Prostate gland (tissue), 2 donors: ENCODE results near the gene NOTCH4. TPM values are rescaled to one million over a fixed set of nuclear protein-coding genes. Genes with fewer than 3 reads are reported as not detected.

Source experiments
- DNase-seq: peaks from one replicate; pipeline ENCODE4 v3.0.0-alpha.2; 2019; ENCODE audit warnings: low spot score
- H3K27ac ChIP-seq, 2 donors: fragments of 200-600 bp; sonication (generic); 2 replicates each; pipeline ENCODE4 v1.5.1; 2017 to 2019
- H3K27me3 ChIP-seq: fragments of 200-600 bp; sonication (generic); replicated peaks from 2 replicates; pipeline ENCODE4 v1.5.1; 2019; ENCODE audit not compliant: insufficient read depth
- H3K36me3 ChIP-seq, 2 donors: fragments of 200-600 bp; sonication (generic); 1 replicate in 1 of 2; 2 replicates in 1 of 2; pipeline versions ENCODE4 v1.5.1 to v1.8.1; 2017 to 2019
- H3K4me1 ChIP-seq: fragments of 200-600 bp; sonication (generic); replicated peaks from 2 replicates; pipeline ENCODE4 v1.5.1; 2019
- H3K4me3 ChIP-seq, 2 donors: fragments of 200-600 bp; sonication (generic); 2 replicates each; pipeline ENCODE4 v1.5.1; 2017 to 2019
- H3K9me3 ChIP-seq: fragments of 200-600 bp; sonication (generic); 2 replicates; pipeline ENCODE4 v1.5.1; 2017
- POLR2A ChIP-seq: fragments of 450-650 bp; IDR thresholded peaks from one replicate; pipeline ENCODE4 v1.6.1; 2016; ENCODE audit warnings: antibody characterized with exemption, mild to moderate bottlenecking
- POLR2AphosphoS5 ChIP-seq: sonication (generic); formaldehyde crosslinking; IDR thresholded peaks from one replicate; pipeline ENCODE4 v1.6.1; 2017; ENCODE audit warnings: antibody characterized with exemption
- WGBS: methylation state at CpG from one replicate; pipeline ENCODE4 v1.1.5; 2018; 5-methylcytosine and 5-hydroxymethylcytosine counted together
- intact Hi-C: fragments of 100-400 bp; cut with DNase I; formaldehyde crosslinking; loops from one replicate; pipeline ENCODE4 v1.14.2; 2022
- total RNA-seq, 2 donors: library from RNA; depleted of rRNA; stranded (reverse); fragments of >200 nt; gene quantifications; one replicate each; pipeline ENCODE4 v1.1.0, GENCODE V29; 2016
- TF ChIP-seq, protein P1 (sequence below), 4 experiments: fragments of 200-600 bp in 2 of 4; fragments of 450-650 bp in 2 of 4; sonication (generic) in 2 of 4; IDR thresholded peaks; 1 replicate in 3 of 4; 2 replicates in 1 of 4; pipeline ENCODE4 v1.5.1; 2016 to 2019; ENCODE audit warnings: antibody characterized with exemption in 4 of 4, mild to moderate bottlenecking in 2 of 4, moderate library complexity in 2 of 4

Gene NOTCH4
- total RNA-seq, 2 donors from 2014 or later = 14.6 to 18.2 TPM

GRCh38 chr6:32156891-32157290 lies 67.0 kb downstream of the NOTCH4 start:
- Histone ChIP-seq H3K4me3 (no peak overlapping the region), H3K27me3 (no peaks in the 10 kb centered on the region), H3K4me1 (peaks cover 14% of the 10 kb centered on the region), H3K9me3 (no peaks in the 10 kb centered on the region), H3K27ac (no peak overlapping the region), H3K36me3 (peaks cover 0 to 5% of the 10 kb centered on the region in 2 donors)
- intact Hi-C loops = loop anchor here (10.0 kb wide), 2 partner anchors 192 to 252 kb away; partner anchors contain the start of gene ZBTB12
- no peak for DNase-seq
- TF ChIP-seq, protein P1, sequence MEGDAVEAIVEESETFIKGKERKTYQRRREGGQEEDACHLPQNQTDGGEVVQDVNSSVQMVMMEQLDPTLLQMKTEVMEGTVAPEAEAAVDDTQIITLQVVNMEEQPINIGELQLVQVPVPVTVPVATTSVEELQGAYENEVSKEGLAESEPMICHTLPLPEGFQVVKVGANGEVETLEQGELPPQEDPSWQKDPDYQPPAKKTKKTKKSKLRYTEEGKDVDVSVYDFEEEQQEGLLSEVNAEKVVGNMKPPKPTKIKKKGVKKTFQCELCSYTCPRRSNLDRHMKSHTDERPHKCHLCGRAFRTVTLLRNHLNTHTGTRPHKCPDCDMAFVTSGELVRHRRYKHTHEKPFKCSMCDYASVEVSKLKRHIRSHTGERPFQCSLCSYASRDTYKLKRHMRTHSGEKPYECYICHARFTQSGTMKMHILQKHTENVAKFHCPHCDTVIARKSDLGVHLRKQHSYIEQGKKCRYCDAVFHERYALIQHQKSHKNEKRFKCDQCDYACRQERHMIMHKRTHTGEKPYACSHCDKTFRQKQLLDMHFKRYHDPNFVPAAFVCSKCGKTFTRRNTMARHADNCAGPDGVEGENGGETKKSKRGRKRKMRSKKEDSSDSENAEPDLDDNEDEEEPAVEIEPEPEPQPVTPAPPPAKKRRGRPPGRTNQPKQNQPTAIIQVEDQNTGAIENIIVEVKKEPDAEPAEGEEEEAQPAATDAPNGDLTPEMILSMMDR (IDR thresholded peaks at IDR 0.05) = no peak
- TF ChIP-seq POLR2AphosphoS5 (no peak), POLR2A (no peak)
- 91% methylated on average over 9 of the region's 9 CpGs for WGBS

DNA sequence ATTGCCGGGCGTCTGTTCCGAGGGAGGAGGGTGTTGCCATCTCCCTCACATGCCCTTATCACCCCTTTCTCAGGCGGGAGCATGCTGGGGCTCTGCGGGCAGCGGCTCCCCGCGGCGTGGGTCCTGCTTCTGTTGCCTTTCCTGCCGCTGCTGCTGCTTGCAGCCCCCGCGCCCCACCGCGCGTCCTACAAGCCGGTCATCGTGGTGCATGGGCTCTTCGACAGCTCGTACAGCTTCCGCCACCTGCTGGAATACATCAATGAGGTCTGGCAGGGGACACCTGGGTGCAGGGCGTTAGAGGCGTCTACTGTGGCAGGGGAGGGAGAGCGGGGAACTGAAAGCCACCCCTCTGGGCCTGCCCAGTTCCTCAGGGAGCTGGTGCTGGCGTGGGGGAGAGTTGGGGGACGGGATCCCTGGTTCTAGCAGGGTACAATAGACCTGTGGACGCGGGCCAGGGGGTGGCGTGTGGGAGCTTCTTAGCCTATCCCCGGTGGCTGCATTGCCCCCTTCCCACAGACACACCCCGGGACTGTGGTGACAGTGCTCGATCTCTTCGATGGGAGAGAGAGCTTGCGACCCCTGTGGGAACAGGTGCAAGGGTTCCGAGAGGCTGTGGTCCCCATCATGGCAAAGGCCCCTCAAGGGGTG lies 69.2 kb downstream of the NOTCH4 start:
- H3K4me1 ChIP-seq = peaks cover 14% of the 10 kb centered on the region
- H3K4me3 ChIP-seq = peak overlapping the region; percentile 53 to 61

GRCh38 chr6:32153564-32154513 lies 70.0 kb downstream of the NOTCH4 start, which contains the start of gene PPT2:
Gene PPT2 (plus strand): TSS chr6:32154141. CDS start chr6:32154595, 454 bp downstream.
- H3K4me1 ChIP-seq = peaks cover 14% of the 10 kb centered on the region
- intact Hi-C loops = loop anchor here (1.0 to 10.0 kb wide), 3 partner anchors 36 to 249 kb away; partner anchors contain the start of gene ZBTB12
- DNase-seq = peak; percentile 80
- peak within 1 kb of the TSS; percentile 88 to 89 for H3K27ac ChIP-seq
- TF ChIP-seq, protein P1 (IDR thresholded peaks at IDR 0.05) = peak in 3 of 4 experiments; percentile 10 to 38 (median 28)
- TF ChIP-seq POLR2AphosphoS5 (peak; percentile 88), POLR2A (peak; percentile 39)
- H3K9me3 ChIP-seq = no peaks in the 10 kb centered on the region
- peaks cover 0 to 5% of the 10 kb centered on the region in 2 donors for H3K36me3 ChIP-seq
- H3K4me3 ChIP-seq = peak within 1 kb of the TSS; percentile 53 to 61
- no peaks in the 10 kb centered on the region for H3K27me3 ChIP-seq
- under 1% methylated on average over 47 of the region's 52 CpGs for WGBS

More for the DNA sequence above, 69.2 kb downstream of the NOTCH4 start:
- DNase-seq = peak; percentile 79
- 2% methylated on average over 31 of the region's 34 CpGs for WGBS
- TF ChIP-seq POLR2AphosphoS5 = peak; percentile 54
- TF ChIP-seq, protein P1 (IDR thresholded peaks at IDR 0.05) = peak; percentile 27 to 87 (median 70)
- peak; percentile 28 for TF ChIP-seq POLR2A
- Histone ChIP-seq H3K27me3 (no peaks in the 10 kb centered on the region), H3K9me3 (no peaks in the 10 kb centered on the region), H3K27ac (peak overlapping the region; percentile 88 to 89), H3K36me3 (peaks cover 0 to 5% of the 10 kb centered on the region in 2 donors)
- intact Hi-C loops = loop anchor here (1.0 to 10.0 kb wide), 3 partner anchors 36 to 250 kb away; partner anchors contain the start of gene ZBTB12

DNA sequence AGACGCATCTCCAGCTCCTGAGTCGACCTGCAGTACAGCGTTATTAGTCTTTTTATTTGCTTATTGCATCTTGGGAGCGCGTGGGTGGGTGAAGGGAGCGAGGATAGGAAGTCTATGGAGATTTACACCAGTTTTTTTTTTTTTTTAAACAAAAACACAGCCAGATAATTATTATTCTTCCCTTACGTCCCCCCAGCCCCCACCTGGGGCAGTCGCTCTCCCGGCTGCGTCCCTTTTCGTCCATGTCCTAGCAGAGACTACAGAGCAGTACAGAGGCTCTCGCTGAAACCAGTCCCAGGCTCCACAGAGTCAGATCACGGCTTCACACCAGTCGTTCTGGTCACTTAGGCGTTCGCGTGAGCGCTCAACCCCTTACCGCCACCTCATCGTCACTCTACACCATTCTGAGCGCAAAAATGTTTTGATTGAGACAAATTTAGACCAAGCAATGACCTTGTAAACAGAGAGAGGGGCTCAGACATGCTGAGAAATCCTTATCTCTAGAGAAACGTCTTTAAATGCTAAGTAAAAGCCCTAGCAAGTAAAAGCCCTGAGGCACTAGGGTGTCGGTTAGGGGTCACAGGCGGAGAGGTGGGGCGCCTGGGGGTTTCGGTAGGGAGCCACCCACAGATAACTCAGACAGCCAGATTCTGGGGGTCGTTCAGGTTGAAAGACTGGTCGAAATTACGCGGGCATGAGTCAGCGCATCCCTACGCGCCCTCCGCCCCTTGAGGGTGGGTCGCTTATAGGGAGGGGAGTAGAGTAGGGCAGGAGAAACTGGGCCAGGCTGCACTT lies 70.9 kb downstream of the NOTCH4 start:
- Histone ChIP-seq H3K27ac (peak overlapping the region; percentile 88 to 89), H3K4me1 (peaks cover 14% of the 10 kb centered on the region), H3K36me3 (peaks cover 0 to 5% of the 10 kb centered on the region in 2 donors), H3K27me3 (no peaks in the 10 kb centered on the region), H3K9me3 (no peaks in the 10 kb centered on the region), H3K4me3 (peak overlapping the region; percentile 53 to 61)
- intact Hi-C loops = loop anchor here (10.0 kb wide), 2 partner anchors 188 to 248 kb away; partner anchors contain the start of gene ZBTB12
- TF ChIP-seq POLR2A (no peak), POLR2AphosphoS5 (no peak)
- TF ChIP-seq, protein P1 (IDR thresholded peaks at IDR 0.05) = no peak
- WGBS = 12% methylated on average over 35 of the region's 35 CpGs
- no peak for DNase-seq
